GM21619 (cell line): ENCODE data around the gene PTGER2.

Source experiments
- ATAC-seq: cut with Tn5 transposase; IDR thresholded peaks from one replicate; pipeline ENCODE4 v1.9.1; 2021; ENCODE audit not compliant: unreplicated experiment

Gene PTGER2

DNA sequence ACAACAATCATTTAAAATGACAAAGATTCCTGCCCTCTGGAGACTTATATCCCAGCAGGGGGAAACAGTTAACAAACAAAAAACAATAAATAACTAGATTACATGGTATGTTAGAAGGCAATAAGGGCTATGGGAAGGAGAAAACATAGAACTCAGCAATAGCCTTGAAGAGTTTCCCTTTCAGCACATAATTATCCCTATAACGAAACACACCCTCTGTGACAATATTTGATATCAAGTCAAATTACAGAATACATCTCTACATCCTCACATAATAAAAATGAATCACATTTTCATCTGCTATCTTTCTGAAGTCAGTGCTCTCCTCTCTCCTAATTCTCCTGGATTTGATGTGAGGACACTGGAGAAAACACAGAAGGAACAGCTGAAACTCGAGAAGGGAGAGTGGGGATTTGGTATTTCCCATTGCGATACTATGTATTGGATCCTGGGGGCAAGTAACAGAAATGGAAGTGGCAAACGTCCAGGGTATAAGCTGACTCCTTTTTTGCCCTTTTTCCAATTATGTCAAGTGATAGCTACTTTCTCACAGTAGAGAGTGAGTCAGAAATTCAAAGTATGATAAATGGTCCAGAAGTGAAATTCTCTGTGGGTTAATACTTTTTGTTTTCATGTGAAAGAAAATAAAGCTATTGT, 9.7 kb upstream of the PTGER2 start:
- ATAC-seq = no peak

DNA sequence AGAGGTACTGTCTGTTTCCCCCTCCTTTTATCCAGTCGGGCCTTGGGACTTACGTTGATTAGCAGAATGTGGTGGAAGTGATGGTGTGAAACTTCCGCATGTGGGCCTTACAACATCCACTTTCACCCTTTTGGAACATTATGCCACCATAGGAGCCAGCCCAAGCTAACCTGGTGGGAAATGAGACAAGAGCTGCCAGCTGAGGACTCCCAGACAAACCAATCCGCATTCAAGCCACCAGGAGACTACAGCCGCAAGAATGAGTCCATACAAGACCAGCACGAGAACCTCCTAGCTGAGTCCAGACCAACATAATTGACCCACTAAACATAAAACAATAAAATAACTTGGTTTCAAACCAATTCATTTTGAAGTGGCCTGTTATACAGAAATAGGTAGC, 9.1 kb upstream of the PTGER2 start:
- ATAC-seq = no peak

DNA sequence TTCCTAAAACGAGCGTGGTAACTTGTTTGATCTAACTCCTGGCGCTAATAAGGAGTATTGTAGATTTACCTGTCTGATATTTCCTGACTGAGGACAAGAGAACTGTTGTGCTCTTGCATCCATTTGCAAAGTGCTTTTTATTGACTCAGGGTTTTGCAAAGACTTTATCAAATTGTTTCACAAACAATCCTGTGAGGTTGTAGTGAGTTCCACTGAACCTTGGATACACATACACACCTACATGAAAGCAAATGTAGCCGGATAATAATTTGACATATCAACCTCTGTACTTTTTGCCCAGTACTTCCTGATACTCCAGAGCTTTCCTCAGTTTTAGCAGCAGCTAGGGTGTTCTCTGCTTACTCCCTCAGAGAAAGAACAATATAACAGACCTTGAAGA, 6.7 kb upstream of the PTGER2 start:
- no peak for ATAC-seq

DNA sequence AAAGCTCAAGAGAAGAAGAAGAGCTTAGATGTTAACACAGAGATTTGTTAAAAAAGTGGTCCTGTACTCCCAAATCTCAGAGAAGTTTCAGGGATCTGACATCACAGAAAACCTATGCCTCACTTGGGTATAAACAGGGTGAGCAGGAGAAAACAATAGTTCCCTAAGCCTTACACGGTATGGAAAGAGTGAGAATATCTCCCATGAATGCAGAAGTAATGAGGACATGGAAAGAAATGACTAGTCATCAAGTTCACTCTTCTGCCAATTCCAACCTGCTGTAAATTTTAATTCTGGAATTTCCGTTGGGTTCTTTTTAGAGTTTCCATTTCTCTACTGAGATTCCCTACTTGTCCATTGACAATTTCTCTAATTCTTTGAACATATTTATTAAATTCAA, 6.2 kb upstream of the PTGER2 start:
- ATAC-seq = no peak

DNA sequence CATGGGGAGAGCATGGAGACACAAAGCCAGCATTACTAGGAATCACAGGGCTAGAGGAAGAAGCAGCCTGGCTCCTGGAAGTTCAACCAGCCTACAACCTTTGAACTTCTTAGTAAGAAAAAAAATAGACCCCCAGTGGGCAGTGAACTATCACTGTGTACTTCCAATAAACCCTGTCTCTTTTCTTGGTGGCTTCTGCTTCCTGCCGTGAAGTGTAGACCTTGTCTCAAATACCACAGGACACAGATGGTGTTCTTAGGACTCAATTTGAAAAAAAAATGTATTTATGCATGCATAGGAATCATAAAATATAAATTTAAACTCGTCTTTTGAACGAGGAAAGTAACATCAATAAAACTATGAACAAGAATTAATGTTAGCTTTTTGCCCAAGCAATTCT, 3.6 kb upstream of the PTGER2 start:
- no peak for ATAC-seq

DNA sequence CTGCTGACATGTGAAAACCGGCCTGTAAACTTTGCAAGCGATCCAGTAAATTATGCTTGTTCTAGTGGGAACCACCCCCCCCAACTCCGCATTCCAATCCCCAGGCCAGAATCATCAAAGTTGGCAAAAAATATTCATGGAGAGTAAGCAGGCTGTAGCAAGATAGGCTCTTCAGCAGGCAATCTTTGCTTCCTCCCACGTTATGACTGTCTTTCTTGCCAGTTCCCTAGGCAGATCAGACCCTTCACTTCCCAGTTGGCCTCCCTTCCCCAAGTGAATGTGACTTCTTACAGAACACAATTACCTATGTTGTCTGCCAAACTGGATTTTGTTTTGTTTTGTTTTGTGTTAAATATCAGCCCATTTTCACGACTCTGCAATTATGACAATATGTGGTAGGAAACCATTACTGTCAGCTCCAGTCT, 1.2 kb upstream of the PTGER2 start:
- ATAC-seq = no peak

DNA sequence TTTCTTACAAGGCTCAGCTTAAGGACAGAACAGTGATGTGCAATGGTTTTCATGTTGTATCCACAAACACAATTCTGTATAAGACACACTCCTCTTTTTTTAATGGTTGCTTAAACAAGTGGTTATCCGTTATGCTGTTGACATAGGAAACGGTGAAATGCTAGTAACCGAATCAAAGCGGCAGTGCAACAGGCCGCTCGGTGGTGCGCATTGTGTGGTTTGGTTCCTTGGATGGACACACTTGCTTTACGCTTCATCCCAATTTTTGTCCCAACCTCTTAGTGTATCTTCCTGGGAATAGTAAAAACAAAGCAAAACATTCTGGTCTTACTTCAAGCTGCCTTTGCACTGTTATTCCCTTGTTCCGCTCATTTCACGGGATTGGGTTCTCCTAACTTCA, 650 bp upstream of the PTGER2 start:
- no peak for ATAC-seq

DNA sequence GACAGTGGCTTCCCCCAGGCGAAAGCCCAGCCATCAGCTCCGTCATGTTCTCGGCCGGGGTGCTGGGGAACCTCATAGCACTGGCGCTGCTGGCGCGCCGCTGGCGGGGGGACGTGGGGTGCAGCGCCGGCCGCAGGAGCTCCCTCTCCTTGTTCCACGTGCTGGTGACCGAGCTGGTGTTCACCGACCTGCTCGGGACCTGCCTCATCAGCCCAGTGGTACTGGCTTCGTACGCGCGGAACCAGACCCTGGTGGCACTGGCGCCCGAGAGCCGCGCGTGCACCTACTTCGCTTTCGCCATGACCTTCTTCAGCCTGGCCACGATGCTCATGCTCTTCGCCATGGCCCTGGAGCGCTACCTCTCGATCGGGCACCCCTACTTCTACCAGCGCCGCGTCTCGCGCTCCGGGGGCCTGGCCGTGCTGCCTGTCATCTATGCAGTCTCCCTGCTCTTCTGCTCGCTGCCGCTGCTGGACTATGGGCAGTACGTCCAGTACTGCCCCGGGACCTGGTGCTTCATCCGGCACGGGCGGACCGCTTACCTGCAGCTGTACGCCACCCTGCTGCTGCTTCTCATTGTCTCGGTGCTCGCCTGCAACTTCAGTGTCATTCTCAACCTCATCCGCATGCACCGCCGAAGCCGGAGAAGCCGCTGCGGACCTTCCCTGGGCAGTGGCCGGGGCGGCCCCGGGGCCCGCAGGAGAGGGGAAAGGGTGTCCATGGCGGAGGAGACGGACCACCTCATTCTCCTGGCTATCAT, 663 bp downstream of the PTGER2 start:
- peak; percentile 29 for ATAC-seq

DNA sequence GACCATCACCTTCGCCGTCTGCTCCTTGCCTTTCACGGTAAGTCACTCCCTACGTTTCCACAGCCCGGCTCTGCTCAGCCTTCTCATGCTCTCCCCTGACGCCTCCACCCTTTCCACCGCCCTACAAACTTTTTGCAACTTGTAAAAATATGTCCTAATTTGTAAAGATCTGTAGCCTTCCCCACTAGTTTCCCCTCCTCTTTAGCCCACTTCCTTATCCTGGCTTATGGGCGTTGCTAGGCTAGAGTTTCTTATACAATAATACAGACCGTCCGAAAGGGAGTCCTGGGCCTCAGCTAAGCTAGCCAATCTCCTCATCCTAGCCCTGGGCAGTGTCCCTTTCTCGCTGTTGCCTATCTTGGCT, 1.2 kb downstream of the PTGER2 start:
- no peak for ATAC-seq

DNA sequence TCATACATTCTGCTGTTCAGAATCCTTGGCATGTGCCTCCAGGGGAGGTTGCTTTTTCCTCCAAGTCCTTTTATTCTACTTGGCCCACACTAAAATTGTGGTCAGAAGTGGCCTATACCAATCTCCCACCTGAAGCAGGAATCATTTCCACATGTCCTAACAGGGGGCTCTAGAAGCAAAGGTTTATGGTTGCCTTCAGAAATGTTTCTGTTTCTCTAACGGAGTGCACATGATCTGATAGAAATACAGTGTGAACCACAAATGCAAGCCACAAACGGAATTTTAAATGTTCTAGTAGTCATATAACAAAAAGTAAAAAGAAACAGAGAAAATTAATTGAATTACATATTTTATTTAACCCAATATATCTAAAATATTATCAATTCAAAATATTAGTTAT, 4.0 kb downstream of the PTGER2 start:
- no peak for ATAC-seq

DNA sequence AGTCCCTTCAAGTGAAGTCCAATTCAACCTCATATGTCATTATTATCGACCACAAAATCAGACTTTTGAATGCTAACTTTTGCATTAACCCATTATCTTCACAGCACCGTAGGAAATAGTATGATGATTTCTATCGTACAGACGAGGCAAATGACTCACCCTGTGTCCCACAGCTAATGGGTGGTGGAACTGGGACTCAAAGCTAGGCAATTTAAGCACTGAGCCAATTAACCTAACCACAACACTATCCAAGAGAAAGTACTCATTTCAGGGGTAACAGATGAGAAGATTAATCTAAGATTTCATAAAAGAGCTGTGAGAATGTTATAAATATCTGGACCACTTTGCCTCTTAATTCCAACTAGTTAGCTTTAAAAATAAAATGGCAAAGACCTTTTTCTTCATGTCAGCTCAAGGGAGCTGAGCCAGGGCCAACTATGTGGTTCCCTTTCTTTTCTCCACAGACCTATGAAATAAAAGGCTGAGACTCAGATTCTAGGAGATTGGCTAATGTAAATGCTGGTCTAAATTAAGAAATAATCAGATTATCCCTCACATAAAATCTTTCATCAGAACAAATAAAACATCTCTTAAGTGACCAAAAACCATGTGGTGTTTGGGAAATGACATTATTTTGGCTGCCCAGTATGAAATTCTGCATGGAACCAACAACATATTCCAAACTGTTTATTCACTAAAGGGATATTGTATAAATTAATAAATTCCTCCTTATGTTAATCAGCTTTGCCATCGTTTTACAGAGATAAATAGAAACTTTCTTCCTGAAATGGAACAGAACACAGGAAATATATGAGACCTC, 4.9 kb downstream of the PTGER2 start:
- no peak for ATAC-seq

DNA sequence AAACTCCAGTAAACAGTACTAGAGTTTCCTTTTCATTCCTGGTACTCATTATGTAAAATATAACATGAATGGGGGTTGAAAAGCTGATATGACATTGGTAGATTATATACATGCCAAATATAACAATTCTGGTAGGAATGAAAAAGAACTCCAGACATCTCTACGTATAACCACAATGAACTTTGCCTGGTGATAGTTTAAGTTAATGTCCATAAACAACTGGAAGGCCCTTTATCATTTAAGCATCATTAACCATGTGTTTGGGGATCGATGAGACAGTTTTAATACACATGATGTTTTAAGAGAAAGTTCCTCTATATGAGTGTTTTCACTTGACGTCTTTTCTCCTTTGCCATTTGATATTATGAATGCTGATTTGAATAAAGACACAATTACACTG, 5.8 kb downstream of the PTGER2 start:
- no peak for ATAC-seq

DNA sequence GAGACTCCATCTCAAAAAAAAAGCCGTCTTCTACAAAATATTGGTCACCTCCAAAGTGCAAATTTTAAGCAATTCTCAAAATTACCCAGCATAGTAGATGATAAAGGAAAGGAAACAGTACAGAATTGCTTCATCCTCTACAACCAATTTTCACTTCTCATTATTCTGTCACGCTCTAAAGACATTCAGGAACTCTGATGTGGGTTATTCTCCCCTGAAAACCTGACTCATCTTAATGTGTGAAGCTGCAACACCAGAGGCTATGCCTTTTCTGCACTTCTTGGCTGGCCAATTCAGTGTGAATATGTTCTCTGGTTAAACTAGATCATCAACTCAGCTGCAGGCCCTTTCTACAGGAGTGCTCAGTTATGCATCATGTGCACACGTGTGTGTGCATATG, 11.0 kb downstream of the PTGER2 start:
- peak; percentile 97 for ATAC-seq

DNA sequence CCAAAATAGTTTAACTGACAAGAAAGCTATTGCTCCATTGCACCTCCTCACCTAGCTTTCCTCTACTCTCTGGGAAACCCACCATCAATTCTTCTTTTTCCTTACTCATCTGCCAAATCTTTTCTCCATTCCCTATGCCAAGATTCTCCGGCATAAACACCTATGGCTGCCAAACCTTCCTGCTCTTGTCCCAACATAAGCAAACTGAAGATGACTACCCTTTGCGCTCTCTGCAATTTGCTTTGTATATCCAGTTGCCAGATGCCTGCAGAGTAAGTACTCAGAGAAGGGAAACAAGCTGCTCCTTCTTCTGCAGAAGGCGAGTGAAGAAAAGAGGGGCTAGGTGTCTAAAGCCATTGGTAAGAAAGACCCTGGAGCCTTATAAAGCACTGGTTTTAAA, 11.5 kb downstream of the PTGER2 start:
- no peak for ATAC-seq

DNA sequence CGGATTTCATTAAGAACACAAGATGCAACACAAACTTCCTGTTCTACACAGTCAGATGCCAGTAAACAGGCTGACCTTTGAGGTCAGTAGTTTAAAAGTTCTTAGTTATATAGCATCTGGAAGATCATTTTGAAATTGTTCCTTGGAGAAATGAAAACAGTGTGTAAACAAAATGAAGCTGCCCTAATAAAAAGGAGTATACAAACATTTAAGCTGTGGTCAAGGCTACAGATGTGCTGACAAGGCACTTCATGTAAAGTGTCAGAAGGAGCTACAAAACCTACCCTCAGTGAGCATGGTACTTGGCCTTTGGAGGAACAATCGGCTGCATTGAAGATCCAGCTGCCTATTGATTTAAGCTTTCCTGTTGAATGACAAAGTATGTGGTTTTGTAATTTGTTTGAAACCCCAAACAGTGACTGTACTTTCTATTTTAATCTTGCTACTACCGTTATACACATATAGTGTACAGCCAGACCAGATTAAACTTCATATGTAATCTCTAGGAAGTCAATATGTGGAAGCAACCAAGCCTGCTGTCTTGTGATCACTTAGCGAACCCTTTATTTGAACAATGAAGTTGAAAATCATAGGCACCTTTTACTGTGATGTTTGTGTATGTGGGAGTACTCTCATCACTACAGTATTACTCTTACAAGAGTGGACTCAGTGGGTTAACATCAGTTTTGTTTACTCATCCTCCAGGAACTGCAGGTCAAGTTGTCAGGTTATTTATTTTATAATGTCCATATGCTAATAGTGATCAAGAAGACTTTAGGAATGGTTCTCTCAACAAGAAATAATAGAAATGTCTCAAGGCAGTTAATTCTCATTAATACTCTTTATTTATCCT, 13.5 kb downstream of the PTGER2 start:
- ATAC-seq = no peak

DNA sequence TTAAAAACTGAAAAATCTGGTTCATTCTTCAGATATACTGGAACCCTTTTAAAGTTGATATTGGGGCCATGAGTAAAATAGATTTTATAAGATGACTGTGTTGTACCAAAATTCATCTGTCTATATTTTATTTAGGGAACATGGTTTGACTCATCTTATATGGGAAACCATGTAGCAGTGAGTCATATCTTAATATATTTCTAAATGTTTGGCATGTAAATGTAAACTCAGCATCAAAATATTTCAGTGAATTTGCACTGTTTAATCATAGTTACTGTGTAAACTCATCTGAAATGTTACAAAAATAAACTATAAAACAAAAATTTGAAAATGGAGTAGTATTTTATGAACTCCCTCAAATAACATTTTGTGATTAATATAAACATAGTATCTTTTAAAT, 14.2 kb downstream of the PTGER2 start:
- ATAC-seq = no peak

DNA sequence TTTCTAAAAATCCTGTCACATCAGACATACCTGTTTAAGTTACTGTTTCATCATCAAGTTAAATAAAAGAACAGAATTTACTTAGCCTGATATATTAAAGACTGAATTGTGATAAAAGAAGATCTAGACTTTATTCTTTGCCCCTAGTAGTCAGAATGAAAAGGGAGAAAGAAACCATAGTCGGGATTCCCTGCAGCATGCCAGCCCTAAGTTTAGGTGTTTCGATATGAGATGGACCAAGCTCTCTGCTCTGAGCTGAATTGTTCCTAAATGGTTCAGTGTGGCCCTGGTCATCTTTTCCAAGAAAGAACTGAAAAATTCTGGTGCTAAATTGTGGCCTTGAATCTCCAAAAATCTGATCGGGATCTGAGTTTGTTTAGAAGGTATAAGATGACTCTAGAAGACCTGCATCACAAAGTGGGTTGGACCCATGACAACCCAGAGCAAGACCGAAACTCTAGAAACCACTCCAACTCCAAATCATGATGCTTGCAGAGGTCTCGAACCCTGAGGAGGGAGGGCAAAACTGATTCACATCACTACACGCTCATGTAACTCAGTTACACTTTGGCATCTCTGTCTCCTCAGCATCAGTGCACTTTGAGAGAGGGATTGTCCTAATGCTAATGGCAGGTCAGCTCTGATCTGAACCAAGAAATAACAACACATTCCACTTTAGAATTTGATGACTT, 15.7 kb downstream of the PTGER2 start:
- no peak for ATAC-seq

DNA sequence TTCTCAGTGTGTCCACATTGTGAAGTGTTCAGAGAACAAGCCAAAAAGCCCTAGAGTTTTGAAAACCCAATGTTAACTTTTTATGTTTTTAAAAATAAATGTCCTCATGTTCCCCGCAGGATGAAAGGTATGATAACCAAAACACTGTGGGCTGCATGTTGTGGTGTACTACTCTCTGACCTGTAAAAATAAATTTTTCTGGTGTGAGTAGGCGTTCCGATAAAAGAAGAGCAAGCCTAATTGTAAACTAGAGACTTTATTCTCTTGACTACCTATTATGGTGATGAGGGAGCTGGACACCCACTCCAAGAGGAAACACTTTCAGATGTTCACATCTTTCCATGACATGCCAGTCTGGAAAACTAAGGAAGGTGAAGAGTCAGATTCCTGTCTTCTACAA, 18.2 kb downstream of the PTGER2 start:
- ATAC-seq = no peak

DNA sequence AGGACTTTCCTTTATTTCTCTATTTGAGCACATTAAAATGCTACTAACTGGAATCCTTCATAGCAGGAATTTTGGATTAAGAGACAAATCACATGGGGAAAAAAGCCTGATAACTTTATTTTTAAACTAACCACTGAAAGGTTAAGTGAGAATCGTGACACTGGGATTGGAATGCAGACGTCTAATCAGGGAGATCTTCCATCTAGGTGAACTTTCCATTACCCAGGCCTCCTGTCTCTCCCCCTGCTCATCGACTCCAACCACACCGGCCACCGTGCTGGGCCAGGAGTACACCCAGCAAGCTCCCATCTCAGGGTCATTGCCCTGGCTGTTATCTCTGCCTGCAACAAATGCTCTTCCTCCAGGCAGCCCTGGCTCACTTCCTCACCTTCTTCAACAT, 19.0 kb downstream of the PTGER2 start:
- no peak for ATAC-seq

DNA sequence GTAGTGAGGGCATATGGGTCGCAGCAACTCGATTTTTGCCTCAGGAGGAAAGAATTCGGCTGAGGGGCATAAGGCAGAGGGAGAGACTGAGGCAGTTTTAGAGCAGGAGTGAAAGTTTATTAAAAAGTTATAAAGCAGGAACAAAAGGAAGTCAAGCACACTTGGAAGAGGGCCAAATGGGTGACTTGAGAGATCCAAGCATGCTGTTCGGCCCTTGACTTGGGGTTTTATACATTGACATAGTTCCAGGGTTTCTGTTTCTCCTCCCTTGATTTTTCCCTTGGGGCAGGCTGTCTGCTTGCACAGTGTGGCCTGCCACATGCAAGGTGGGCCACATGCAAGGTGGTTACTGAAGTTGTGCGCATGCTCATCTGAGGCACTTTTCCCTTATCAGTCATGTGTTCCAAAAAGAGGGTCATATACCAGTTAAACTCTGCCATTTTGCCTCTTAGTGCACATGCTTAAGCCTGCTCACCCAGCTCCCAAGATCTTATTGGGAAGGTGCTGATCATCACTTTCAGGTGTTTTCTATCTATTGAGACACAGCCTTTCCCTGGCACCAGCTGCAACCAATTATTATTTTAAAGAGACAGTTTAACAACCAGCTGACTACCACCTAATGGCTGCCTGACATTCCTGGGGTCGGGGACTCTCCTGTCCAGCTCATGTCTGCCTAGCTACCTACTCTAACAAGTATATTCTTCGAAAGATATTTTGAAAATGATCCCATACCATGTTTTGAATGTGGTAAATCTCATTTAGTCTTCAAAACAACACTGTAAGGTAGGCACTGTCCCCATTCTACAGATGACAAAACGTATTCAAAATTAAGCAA, 19.9 kb downstream of the PTGER2 start:
- no peak for ATAC-seq
